ENCODE measurements around the gene BCL7B. TPM values are rescaled to one million over a fixed set of nuclear protein-coding genes. Genes with fewer than 3 reads are reported as not detected.

BCL7B gene
- total and polyA plus RNA-seq, 2 of the 13 experiments (the other 11 are each of a cell fraction or from before 2014, with no cell fraction given), result 24.3 to 38.2 TPM

- TF ChIP-seq TEAD3 (CRISPR knock-in tag; optimal IDR thresholded peaks at IDR 0.05; ENCODE audit: borderline replicate concordance) (no peak), IRF1 (CRISPR knock-in tag; IDR thresholded peaks at IDR 0.05; ENCODE audit: low read depth) (no peak), TCF12 (IDR thresholded peaks at IDR 0.05) (no peak), TCF12 (CRISPR knock-in tag; IDR thresholded peaks at IDR 0.05) (no peak), RBAK (CRISPR knock-in tag; IDR thresholded peaks at IDR 0.05) (no peak), ELF4 (CRISPR knock-in tag; IDR thresholded peaks at IDR 0.05; ENCODE audit: borderline replicate concordance) (no peak), MED13 (CRISPR knock-in tag; IDR thresholded peaks at IDR 0.05) (no peak), SETDB1 (CRISPR knock-in tag; IDR thresholded peaks at IDR 0.05; ENCODE audit: borderline replicate concordance) (no peak), SP1 (IDR thresholded peaks at IDR 0.05) (no peak), SP1 (CRISPR knock-in tag; IDR thresholded peaks at IDR 0.05) (no peak), AHDC1 (CRISPR knock-in tag; IDR thresholded peaks at IDR 0.05; ENCODE audit: borderline replicate concordance) (peak; percentile 33; the same call in 1 of the 2 replicates), ZNF589 (CRISPR knock-in tag; conservative IDR thresholded peaks at IDR 0.05) (no peak), ZMYM4 (CRISPR knock-in tag; IDR thresholded peaks at IDR 0.05) (no peak), NCOR1 (IDR thresholded peaks at IDR 0.05; ENCODE audit: borderline replicate concordance, low read length) (no peak), ASH2L (IDR thresholded peaks at IDR 0.05; ENCODE audit: insufficient read length, low read depth, low read length) (peak; percentile 11), ZSCAN25 (CRISPR knock-in tag; IDR thresholded peaks at IDR 0.05) (no peak), HOMEZ (CRISPR knock-in tag; IDR thresholded peaks at IDR 0.05; ENCODE audit: low read depth) (no peak), ZNF577 (CRISPR knock-in tag; IDR thresholded peaks at IDR 0.05; ENCODE audit: borderline replicate concordance, low read depth) (no peak), THRA (CRISPR knock-in tag; IDR thresholded peaks at IDR 0.05; ENCODE audit: borderline replicate concordance) (no peak), ZNF709 (CRISPR knock-in tag; IDR thresholded peaks at IDR 0.05) (no peak), FOXC1 (CRISPR knock-in tag; IDR thresholded peaks at IDR 0.05; ENCODE audit: borderline replicate concordance) (no peak)
Observed at GRCh38 chr7:73556208-73557107, 1.0 kb downstream of the BCL7B start (continued).
